K562 (cell line): ENCODE results near the gene PTGES3. TPM values are rescaled to one million over a fixed set of nuclear protein-coding genes. Genes with fewer than 3 reads are reported as not detected.

ENCODE experiments used
- ATAC-seq: fragments of 200-7000 bp; cut with Tn5 transposase; 3 replicates; pipeline ENCODE4 v1.9.1; 2020; ENCODE audit warnings: moderate library complexity
- BruUV-seq: library from RNA; stranded (reverse); fragments of 400-500 nt; replicated peaks from 2 replicates; lab custom pipeline; 2021; lab: Mats Ljungman, UMichigan
- CTCF ChIA-PET: fragments of 300-600 bp; formaldehyde crosslinking; extraction: SDS; loops from one replicate; lab custom pipeline; 2021; ENCODE audit warnings: low intra/inter-chr PET ratio; lab: Yijun Ruan, JAX
- POLR2A ChIA-PET: fragments of 300-600, 350-650 bp; sonication (Branson Sonifier 250); formaldehyde crosslinking; extraction: SDS; loops from one replicate; lab custom pipeline; 2021; ENCODE audit warnings: antibody characterized with exemption, inconsistent platforms; lab: Yijun Ruan, JAX
- DNase-seq, 4 experiments: peaks; one replicate each; pipeline versions ENCODE4 v3.0.0 to v3.0.0-alpha.2; 2011 to 2018; ENCODE audit warnings: low spot score in 3 of 4, mixed read lengths in 3 of 4; ENCODE audit errors: extremely low read depth in 1 of 4
- FAIRE-seq: peaks from 2 replicates; lab custom pipeline; 2011; peaks lifted over from hg19 to GRCh38; lab: Jason Lieb, UNC
- H2AFZ ChIP-seq: 2 replicates; pipeline ENCODE4 v1.6.0; 2011; ENCODE audit warnings: low read depth, low read length, control low read depth, inconsistent platforms
- H3K27ac ChIP-seq: fragments of 200-600 bp; 3 replicates; pipeline ENCODE4 v1.8.0; 2011; ENCODE audit warnings: low read depth, mild to moderate bottlenecking, control low read depth, inconsistent platforms, low read length, moderate library complexity, mixed read lengths; ENCODE audit errors: extremely low read depth
- H3K27me3 ChIP-seq, 2 experiments: fragments of 300-600 bp in 1 of 2; 2 replicates in 1 of 2; 3 replicates in 1 of 2; pipeline versions ENCODE4 v1.6.0 to v1.8.0; 2011; ENCODE audit warnings: inconsistent platforms in 2 of 2, low read length in 2 of 2, mild to moderate bottlenecking in 1 of 2, mixed read lengths in 1 of 2, moderate library complexity in 1 of 2; ENCODE audit not compliant: control insufficient read depth in 2 of 2, insufficient read depth in 2 of 2
- H3K36me3 ChIP-seq: fragments of 300-600 bp; 3 replicates; pipeline ENCODE4 v1.8.0; 2011; ENCODE audit warnings: mild to moderate bottlenecking, low read length, inconsistent platforms; ENCODE audit not compliant: control insufficient read depth, insufficient read depth
- H3K4me1 ChIP-seq, 2 experiments: fragments of 200-600 bp in 1 of 2; replicated peaks in 1 of 2; 2 replicates in 1 of 2; 3 replicates in 1 of 2; pipeline versions ENCODE4 v1.5.1 to v1.8.0; 2011; ENCODE audit warnings: inconsistent platforms in 2 of 2, low read length in 2 of 2, mild to moderate bottlenecking in 1 of 2, mixed read lengths in 1 of 2, moderate library complexity in 1 of 2; ENCODE audit not compliant: control insufficient read depth in 2 of 2, insufficient read depth in 2 of 2
- H3K4me2 ChIP-seq: 2 replicates; pipeline ENCODE4 v1.6.1; 2011; ENCODE audit warnings: low read length, control low read depth, inconsistent platforms, mixed read lengths; ENCODE audit not compliant: insufficient read depth
- H3K4me3 ChIP-seq: fragments of 200-600 bp; sonication (generic), shearing (Covaris generic); 2 replicates; pipeline ENCODE4 v1.5.1; 2016; ENCODE audit warnings: control low read depth, inconsistent platforms
- H3K79me2 ChIP-seq: fragments of 200-600 bp; 3 replicates; pipeline ENCODE4 v1.8.0; 2011; ENCODE audit warnings: low read length, inconsistent platforms; ENCODE audit not compliant: control insufficient read depth, insufficient read depth
- H3K9ac ChIP-seq, 2 experiments: 2 replicates each; pipeline versions ENCODE4 v1.6.0 to v1.6.1; 2011; ENCODE audit warnings: low read depth in 2 of 2, low read length in 2 of 2, control low read depth in 1 of 2, inconsistent platforms in 1 of 2, mild to moderate bottlenecking in 1 of 2, mixed read lengths in 1 of 2; ENCODE audit not compliant: insufficient read depth in 1 of 2
- H3K9me1 ChIP-seq: one replicate; pipeline ENCODE4 v1.6.0; 2011; ENCODE audit warnings: inconsistent platforms, mild to moderate bottlenecking, low read length, moderate library complexity; ENCODE audit not compliant: control insufficient read depth, insufficient read depth
- H3K9me3 ChIP-seq: replicated peaks from 2 replicates; pipeline ENCODE4 v1.5.1; 2011; ENCODE audit warnings: low read depth, low read length, inconsistent platforms; ENCODE audit not compliant: control insufficient read depth, insufficient read depth
- H4K20me1 ChIP-seq: replicated peaks from 2 replicates; pipeline ENCODE4 v1.6.1; 2011; ENCODE audit warnings: low read length, inconsistent platforms, mixed read lengths; ENCODE audit not compliant: control insufficient read depth, insufficient read depth
- FOXJ3 ChIP-seq: sonication (generic); formaldehyde crosslinking; IDR thresholded peaks from 2 replicates; pipeline ENCODE4 v1.4.0; 2020; ENCODE audit warnings: mild to moderate bottlenecking, missing genetic modification reagents
- KDM1A ChIP-seq, 2 experiments: fragments of 450-650 bp; IDR thresholded peaks; 2 replicates each; pipeline ENCODE4 v1.6.1; 2016; ENCODE audit warnings: mild to moderate bottlenecking in 2 of 2
- MEF2A ChIP-seq: IDR thresholded peaks from 2 replicates; pipeline ENCODE4 v1.6.1; 2011; ENCODE audit warnings: low read depth, mild to moderate bottlenecking, low read length, moderate library complexity; ENCODE audit not compliant: control insufficient read depth
- NFIX ChIP-seq: fragments of 250-450 bp; sonication (Bioruptor Pico); IDR thresholded peaks from 2 replicates; pipeline ENCODE4 v1.4.0; 2020; ENCODE audit warnings: low read depth, mild to moderate bottlenecking, moderate library complexity
- NR2C1 ChIP-seq, 2 experiments: fragments of 450-650 bp; IDR thresholded peaks; 2 replicates each; pipeline ENCODE4 v1.6.1; 2017; ENCODE audit warnings: mild to moderate bottlenecking in 2 of 2, antibody characterized with exemption in 1 of 2, inconsistent platforms in 1 of 2, missing compliant biosample characterization in 1 of 2, missing genetic modification characterization in 1 of 2
- PATZ1 ChIP-seq: fragments of 250-450 bp; sonication (Bioruptor Pico); IDR thresholded peaks from 2 replicates; pipeline ENCODE4 v1.5.0; 2020; ENCODE audit warnings: mild to moderate bottlenecking, borderline replicate concordance
- SAP30 ChIP-seq: fragments of 200-600 bp; sonication (generic); IDR thresholded peaks from 2 replicates; pipeline ENCODE4 v1.6.1; 2012; ENCODE audit warnings: borderline replicate concordance, low read depth, mild to moderate bottlenecking, moderate library complexity, low read length, control low read depth, inconsistent platforms; ENCODE audit not compliant: insufficient read depth, poor library complexity, severe bottlenecking
- SMARCB1 ChIP-seq: IDR thresholded peaks from 2 replicates; pipeline ENCODE4 v1.6.1; 2011; ENCODE audit warnings: improper control_type of control experiment, low read depth; ENCODE audit not compliant: insufficient read length
- SMARCC2 ChIP-seq: fragments of 450-650 bp; IDR thresholded peaks from 2 replicates; pipeline ENCODE4 v1.6.1; 2017; ENCODE audit warnings: antibody characterized with exemption, moderate library complexity, mild to moderate bottlenecking, low read depth
- USF1 ChIP-seq: sonication (generic); formaldehyde crosslinking; IDR thresholded peaks from 2 replicates; pipeline ENCODE4 v1.9.0; 2022; ENCODE audit warnings: mild to moderate bottlenecking, missing genetic modification reagents
- ZNF316 ChIP-seq: fragments of 450-650 bp; IDR thresholded peaks from 2 replicates; pipeline ENCODE4 v1.6.1; 2016
- WGBS: fragments of 100-300 bp; shearing (Covaris generic); methylation state at CpG from one replicate; pipeline ENCODE4 v1.1.6; 2016; ENCODE audit warnings: low coverage, mixed read lengths; ENCODE audit not compliant: insufficient coverage; ENCODE audit errors: missing lambda C conversion rate; 5-methylcytosine and 5-hydroxymethylcytosine counted together
- in situ Hi-C: fragments of 300-500 bp; cut with MboI; formaldehyde crosslinking; loops from 4 replicates; pipeline ENCODE4 v1.15.0; 2018; ENCODE audit warnings: inconsistent platforms, mixed read lengths
- intact Hi-C: fragments of 100-400 bp; cut with micrococcal nuclease; formaldehyde crosslinking; loops from 2 replicates; pipeline ENCODE4 v1.14.2; 2022
- polyA plus RNA-seq, 8 experiments: library from polyadenylated mRNA; depleted of rRNA in 4 of 8; stranded (reverse) in 5 of 8; unstranded in 3 of 8; fragments of >200 nt; fragmentation: Nextera tagmentation in 2 of 8; fragmentation: Illumina TruSeq in 1 of 8; extraction: Ambion mirVana in 2 of 8; extraction: Trizol in 1 of 8; gene quantifications; 2 replicates each; pipeline versions ENCODE4 v1.2.1 to v1.2.3, GENCODE V29; 2011 to 2014; ENCODE audit warnings: inconsistent platforms in 1 of 8, missing spikeins in 1 of 8
- total RNA-seq, 7 experiments: library from RNA; depleted of rRNA in 6 of 7; stranded (reverse); fragments of >200 nt in 6 of 7; fragmentation: Illumina TruSeq in 2 of 7; extraction: Trizol in 2 of 7; gene quantifications; 2 replicates each; pipeline versions ENCODE4 v1.2.1 to v1.2.3, GENCODE V29; 2011 to 2021; ENCODE audit warnings: low replicate concordance in 1 of 7
- TF ChIP-seq, protein P1 (sequence below): fragments of 450-650 bp; formaldehyde crosslinking; IDR thresholded peaks from 2 replicates; pipeline ENCODE4 v1.4.0; 2020; ENCODE audit warnings: mild to moderate bottlenecking, moderate library complexity

The PTGES3 gene
- total and polyA plus RNA-seq, 9 of the 15 experiments (the other 6 are each of a cell fraction or from before 2014, with no cell fraction given) = 163 to 501 (median 213) TPM

DNA sequence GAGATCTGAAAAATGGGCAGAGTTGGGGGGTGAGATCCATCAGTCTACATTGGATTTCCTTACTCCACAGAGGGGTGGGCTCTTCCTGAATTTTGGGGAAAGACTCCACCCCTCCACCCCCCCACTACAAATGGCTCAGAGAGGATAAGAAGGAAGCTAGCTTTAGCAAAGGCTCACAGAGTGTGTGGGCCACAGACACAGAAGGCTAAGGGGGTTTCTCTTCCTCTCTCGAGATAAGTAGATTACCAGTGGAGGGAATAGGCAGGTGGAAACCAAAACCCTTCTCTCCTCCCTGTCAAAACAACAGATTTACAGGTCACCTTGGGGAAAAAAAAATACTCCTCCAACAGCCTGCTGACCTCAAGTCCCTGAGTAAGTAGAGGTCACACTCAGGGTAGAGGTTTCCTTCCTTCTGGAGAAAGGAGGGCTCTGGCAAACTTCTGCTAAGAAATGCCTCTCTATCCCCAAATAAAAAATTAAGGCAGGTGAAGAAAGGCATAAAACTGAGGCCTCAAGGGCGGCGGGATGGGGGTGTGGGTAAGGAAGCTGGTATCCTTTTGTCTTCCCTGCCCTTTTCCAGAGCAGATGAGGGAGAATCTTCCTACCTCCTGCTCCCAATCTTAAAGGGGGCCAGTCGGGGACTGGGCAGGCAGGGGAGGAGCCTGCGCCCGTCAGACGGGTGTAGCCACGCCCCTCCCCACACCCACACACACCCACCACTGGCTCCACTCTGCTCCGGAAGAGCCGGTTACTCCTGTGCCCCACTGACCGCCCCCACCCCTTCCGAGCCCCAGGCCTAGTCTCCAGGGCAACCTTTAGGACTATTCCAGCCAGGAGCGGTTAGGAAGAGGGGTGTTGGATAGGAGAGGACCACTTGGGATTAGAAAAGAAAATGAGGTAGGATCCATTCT, 56.0 kb downstream of the PTGES3 start:
- Histone ChIP-seq H3K4me3 (peak overlapping the region; percentile 28), H3K9me3 (no peaks in the 10 kb centered on the region), H3K27me3 (no peaks in the 10 kb centered on the region), H3K27ac (peak overlapping the region; percentile 70), H3K9ac (peak overlapping the region; percentile 47 to 57; a peak in 3 of 4 replicates), H3K36me3 (peaks cover 20% of the 10 kb centered on the region; the same call in 2 of the 3 replicates), H3K9me1 (no peaks in the 10 kb centered on the region), H3K4me2 (peak overlapping the region; percentile 96), H3K79me2 (peaks cover 89% of the 10 kb centered on the region), H2AFZ (peak overlapping the region; percentile 24; the same call in 1 of the 2 replicates), H4K20me1 (0 out of 2 replicates have a peak, but pooled peaks cover 9% of the 10 kb centered on the region), H3K4me1 (peaks cover 38 to 48% of the 10 kb centered on the region in 2 experiments)
- POLR2A ChIA-PET = interaction anchor here (0.9 to 1.0 kb wide), 2 partner anchors 11 to 55 kb away, joined by 3 to 4 read pairs; no protein-coding TSS in a partner anchor
- CTCF ChIA-PET = no interaction called here
- DNase-seq (peak; percentile 83 to 86 (median 84)), ATAC-seq (peak; percentile 37), FAIRE-seq (peak; percentile 64)
- no TSS peak for BruUV-seq
- in situ Hi-C loops (no loop called here), intact Hi-C loops (loop anchor here (10.0 kb wide), 3 partner anchors 267 to 453 kb away; partner anchors contain the start of genes APOF, NAB2, STAT2 and ZBTB39)
- WGBS = 2% methylated on average over 11 of the region's 13 CpGs
- TF ChIP-seq FOXJ3 (CRISPR knock-in tag) = no peak
- TF ChIP-seq, protein P1, sequence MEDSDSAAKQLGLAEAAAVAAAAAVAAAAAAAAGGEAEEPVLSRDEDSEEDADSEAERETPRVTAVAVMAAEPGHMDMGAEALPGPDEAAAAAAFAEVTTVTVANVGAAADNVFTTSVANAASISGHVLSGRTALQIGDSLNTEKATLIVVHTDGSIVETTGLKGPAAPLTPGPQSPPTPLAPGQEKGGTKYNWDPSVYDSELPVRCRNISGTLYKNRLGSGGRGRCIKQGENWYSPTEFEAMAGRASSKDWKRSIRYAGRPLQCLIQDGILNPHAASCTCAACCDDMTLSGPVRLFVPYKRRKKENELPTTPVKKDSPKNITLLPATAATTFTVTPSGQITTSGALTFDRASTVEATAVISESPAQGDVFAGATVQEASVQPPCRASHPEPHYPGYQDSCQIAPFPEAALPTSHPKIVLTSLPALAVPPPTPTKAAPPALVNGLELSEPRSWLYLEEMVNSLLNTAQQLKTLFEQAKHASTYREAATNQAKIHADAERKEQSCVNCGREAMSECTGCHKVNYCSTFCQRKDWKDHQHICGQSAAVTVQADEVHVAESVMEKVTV (CRISPR knock-in tag) = no peak
- TF ChIP-seq PATZ1 (CRISPR knock-in tag) = no peak
- peak; percentile 22; the same call in 1 of the 2 replicates for TF ChIP-seq NR2C1 (IDR thresholded peaks at IDR 0.05)
- no peak for TF ChIP-seq NR2C1 (tag; IDR thresholded peaks at IDR 0.05)
- TF ChIP-seq ZNF316 = no peak
- peak; percentile 30 for TF ChIP-seq SMARCB1
- peak; percentile 21 to 49; a peak in 3 of 4 replicates for TF ChIP-seq KDM1A (IDR thresholded peaks at IDR 0.05)
- no peak for TF ChIP-seq MEF2A
- TF ChIP-seq NFIX (CRISPR knock-in tag) = no peak
- TF ChIP-seq SAP30 = peak; percentile 34
- no peak for TF ChIP-seq USF1
- TF ChIP-seq SMARCC2 = no peak
